GM12873 (cell line): ENCODE results near the gene OPN4.

Experiments used
- CTCF ChIP-seq: IDR thresholded peaks from 2 replicates; pipeline ENCODE4 v1.5.1; 2012; ENCODE audit warnings: low read depth, mild to moderate bottlenecking, moderate library complexity, low read length, control low read depth; ENCODE audit not compliant: insufficient read depth; ENCODE audit errors: missing control alignments

Gene OPN4

GRCh38 chr10:86648704-86649427 lies 5.5 kb upstream of the OPN4 start:
- no peak for TF ChIP-seq CTCF

- TF ChIP-seq CTCF = no peak
These were observed 4.7 kb upstream of the OPN4 start for GRCh38 chr10:86649471-86650150.

GRCh38 chr10:86650151-86650550 lies 4.2 kb upstream of the OPN4 start:
- TF ChIP-seq CTCF = no peak

- TF ChIP-seq CTCF = no peak
These were observed 3.3 kb upstream of the OPN4 start for GRCh38 chr10:86651021-86651471.

GRCh38 chr10:86651631-86652331 lies 2.6 kb upstream of the OPN4 start:
- TF ChIP-seq CTCF = no peak

- TF ChIP-seq CTCF = no peak
These were observed 1.8 kb upstream of the OPN4 start for GRCh38 chr10:86652361-86653202.

- no peak for TF ChIP-seq CTCF
These were observed 968 bp upstream of the OPN4 start for GRCh38 chr10:86653379-86653778.
